ENCODE results near the gene CMC1.

The CMC1 gene

DNA sequence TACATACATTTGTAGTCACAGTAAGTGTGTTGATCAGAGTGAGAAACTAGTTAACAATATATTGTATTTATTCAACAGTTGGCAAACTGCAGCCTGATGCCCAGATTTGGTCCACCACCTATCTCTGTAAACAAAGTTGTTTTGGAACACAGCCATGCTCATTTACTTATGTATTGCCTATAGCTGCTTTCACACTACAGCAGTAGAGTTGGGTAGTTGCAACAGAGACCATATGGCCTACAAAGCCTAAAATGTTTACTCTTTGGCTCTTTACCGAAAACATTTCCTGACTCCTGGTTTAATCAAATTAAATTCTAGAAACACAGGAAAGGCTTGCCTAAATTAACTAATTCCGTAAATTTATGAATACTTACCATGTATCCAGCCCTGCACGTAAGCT, 39.4 kb downstream of the CMC1 start:
- Histone ChIP-seq H3K27ac (no peak overlapping the region), H3K4me3 (ENCODE audit: low read depth, low read length) (no peak overlapping the region), H3K27me3 (replicated peaks) (no peaks in the 10 kb centered on the region), H3K36me3 (replicated peaks) (no peaks in the 10 kb centered on the region)
- in situ Hi-C loops (cut with HindIII; ENCODE audit: low pct_ligation_motif_present, low sequenced_read_pairs) = no loop called here
- no peak for DNase-seq
- TF ChIP-seq CTCF (IDR thresholded peaks at IDR 0.05; ENCODE audit: low read depth, low read length, missing control alignments) = no peak

GRCh38 chr3:28286595-28286994, 45.2 kb downstream of the CMC1 start:
- DNase-seq = no peak
- Histone ChIP-seq H3K4me3 (ENCODE audit: low read depth, low read length) (no peak overlapping the region), H3K27me3 (replicated peaks) (no peaks in the 10 kb centered on the region), H3K27ac (no peak overlapping the region), H3K36me3 (replicated peaks) (no peaks in the 10 kb centered on the region)
- TF ChIP-seq CTCF (IDR thresholded peaks at IDR 0.05; ENCODE audit: low read depth, low read length, missing control alignments) = peak; percentile 50
- in situ Hi-C loops (cut with HindIII; ENCODE audit: low pct_ligation_motif_present, low sequenced_read_pairs) = no loop called here

- DNase-seq = no peak
- Histone ChIP-seq H3K4me3 (ENCODE audit: low read depth, low read length) (no peak overlapping the region), H3K36me3 (replicated peaks) (no peaks in the 10 kb centered on the region), H3K27me3 (replicated peaks) (no peaks in the 10 kb centered on the region), H3K27ac (no peak overlapping the region)
- in situ Hi-C loops (cut with HindIII; ENCODE audit: low pct_ligation_motif_present, low sequenced_read_pairs) = no loop called here
- TF ChIP-seq CTCF (IDR thresholded peaks at IDR 0.05; ENCODE audit: low read depth, low read length, missing control alignments) = no peak
Observed at GRCh38 chr3:28287046-28287445, 45.6 kb downstream of the CMC1 start.

GRCh38 chr3:28290863-28291300, 49.5 kb downstream of the CMC1 start:
- no peak for DNase-seq
- Histone ChIP-seq H3K27me3 (replicated peaks) (no peaks in the 10 kb centered on the region), H3K27ac (no peak overlapping the region), H3K4me3 (ENCODE audit: low read depth, low read length) (no peak overlapping the region), H3K36me3 (replicated peaks) (no peaks in the 10 kb centered on the region)
- in situ Hi-C loops (cut with HindIII; ENCODE audit: low pct_ligation_motif_present, low sequenced_read_pairs) = no loop called here
- no peak for TF ChIP-seq CTCF (IDR thresholded peaks at IDR 0.05; ENCODE audit: low read depth, low read length, missing control alignments)

DNA sequence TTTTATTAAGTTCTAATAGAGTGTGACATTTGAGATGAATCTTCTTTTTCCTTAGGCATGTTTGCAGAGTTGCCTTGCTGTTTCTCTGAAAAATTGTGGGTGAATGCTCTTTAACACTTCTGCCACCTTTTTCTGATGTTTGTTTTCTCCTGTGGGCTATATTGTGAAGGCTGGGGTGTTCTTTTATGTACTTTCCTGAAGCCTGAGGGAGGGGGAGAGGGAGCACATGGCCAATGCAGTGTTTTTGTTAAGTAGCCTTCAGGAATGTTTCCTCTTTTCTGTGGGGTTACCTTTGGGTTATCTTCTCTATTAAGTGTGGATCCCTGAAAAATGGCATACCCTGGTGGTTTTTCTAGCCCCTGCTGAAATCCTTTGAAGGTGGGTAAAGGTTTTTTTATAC, 50.2 kb downstream of the CMC1 start:
- H3K27me3 ChIP-seq (replicated peaks) = no peaks in the 10 kb centered on the region
- H3K4me3 ChIP-seq (ENCODE audit: low read depth, low read length) = no peak overlapping the region
- H3K36me3 ChIP-seq (replicated peaks) = no peaks in the 10 kb centered on the region
- no peak for TF ChIP-seq CTCF (IDR thresholded peaks at IDR 0.05; ENCODE audit: low read depth, low read length, missing control alignments)
- in situ Hi-C loops (cut with HindIII; ENCODE audit: low pct_ligation_motif_present, low sequenced_read_pairs) = no loop called here
- DNase-seq = no peak
- no peak overlapping the region for H3K27ac ChIP-seq

DNA sequence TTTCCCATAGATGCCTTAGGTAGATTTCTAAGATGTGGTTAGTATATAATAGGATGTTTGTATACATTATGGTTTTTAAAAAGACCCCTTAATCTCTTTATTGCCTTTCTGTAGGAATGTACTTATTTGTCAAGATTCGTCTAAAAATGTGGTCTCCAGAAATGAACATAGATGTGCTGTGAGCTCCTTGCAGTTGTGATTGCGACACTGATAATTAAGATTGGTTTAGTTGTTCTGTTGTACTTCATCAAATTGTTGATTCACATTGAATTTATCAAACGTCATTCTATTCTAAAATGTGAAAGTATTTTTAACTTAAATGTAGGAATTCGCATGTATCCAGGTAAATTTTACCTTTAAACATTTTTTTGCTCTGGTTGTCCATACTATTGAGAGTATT, 51.2 kb downstream of the CMC1 start:
- no peak for TF ChIP-seq CTCF (IDR thresholded peaks at IDR 0.05; ENCODE audit: low read depth, low read length, missing control alignments)
- in situ Hi-C loops (cut with HindIII; ENCODE audit: low pct_ligation_motif_present, low sequenced_read_pairs) = no loop called here
- DNase-seq = no peak
- Histone ChIP-seq H3K4me3 (ENCODE audit: low read depth, low read length) (no peak overlapping the region), H3K27ac (no peak overlapping the region), H3K36me3 (replicated peaks) (no peaks in the 10 kb centered on the region), H3K27me3 (replicated peaks) (no peaks in the 10 kb centered on the region)
